ENCODE data around the gene CCDC60.

Gene CCDC60

GRCh38 chr12:119556854-119557253 is 222.3 kb downstream of the CCDC60 start:
- DNase-seq = no peak

GRCh38 chr12:119565404-119565803 is 230.9 kb downstream of the CCDC60 start:
- no peak for DNase-seq

DNA sequence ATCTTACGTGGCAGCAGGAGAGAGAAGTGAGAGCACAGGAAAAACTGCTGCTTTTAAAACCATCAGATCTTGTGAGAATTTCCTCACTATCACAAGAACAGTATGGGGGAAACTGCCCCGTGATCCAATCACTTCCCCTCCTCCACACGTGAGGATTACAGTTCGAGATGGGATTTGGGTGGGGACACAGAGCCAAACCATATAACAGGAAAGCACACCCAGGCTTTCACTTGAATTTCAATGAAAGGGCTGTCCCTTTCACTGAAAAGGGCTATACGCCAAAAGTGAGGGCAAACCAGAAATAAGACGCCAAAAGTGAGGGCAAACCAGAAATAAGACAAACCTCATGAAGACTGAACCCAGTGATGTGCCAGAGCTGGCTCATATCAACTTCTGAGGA is 236.2 kb downstream of the CCDC60 start:
- no peak for DNase-seq

DNA sequence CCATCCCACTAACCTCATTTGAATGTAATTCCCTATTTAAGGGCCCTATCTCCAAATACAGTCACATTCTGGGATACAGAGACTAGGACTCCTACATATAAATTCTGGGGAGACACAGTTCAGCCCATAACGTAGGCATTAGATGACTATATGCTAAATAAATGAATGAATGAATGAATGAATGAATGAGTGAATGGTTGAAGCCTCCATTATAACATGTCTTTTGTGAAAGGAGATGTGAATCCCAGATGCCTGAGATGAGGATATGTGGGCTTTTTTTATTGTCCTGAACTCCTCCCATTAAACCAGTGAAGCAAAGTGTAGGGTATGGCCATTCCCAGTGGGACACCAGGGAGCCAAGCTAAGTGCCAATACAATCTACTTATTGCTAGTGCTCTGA is 238.6 kb downstream of the CCDC60 start:
- DNase-seq = no peak

DNA sequence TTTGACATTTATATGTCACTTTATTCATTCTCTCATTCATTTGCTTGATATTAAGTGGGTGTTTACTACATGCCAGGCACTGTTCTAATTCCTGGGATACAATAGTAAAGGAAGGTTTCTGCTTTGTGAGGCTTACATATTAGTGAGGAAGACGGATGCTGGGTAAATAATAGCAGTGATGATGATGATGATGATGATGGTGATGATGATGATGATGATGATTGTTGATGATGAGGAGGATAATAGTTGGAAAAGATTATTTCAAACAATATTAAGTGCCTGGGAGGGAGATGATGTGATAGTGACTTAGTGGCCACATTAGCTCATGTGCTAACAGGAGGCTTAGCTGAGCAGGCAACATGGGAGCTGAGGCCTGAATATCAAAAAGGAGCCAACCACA is 239.7 kb downstream of the CCDC60 start:
- no peak for DNase-seq

GRCh38 chr12:119576118-119576810 is 241.7 kb downstream of the CCDC60 start:
- no peak for DNase-seq

DNA sequence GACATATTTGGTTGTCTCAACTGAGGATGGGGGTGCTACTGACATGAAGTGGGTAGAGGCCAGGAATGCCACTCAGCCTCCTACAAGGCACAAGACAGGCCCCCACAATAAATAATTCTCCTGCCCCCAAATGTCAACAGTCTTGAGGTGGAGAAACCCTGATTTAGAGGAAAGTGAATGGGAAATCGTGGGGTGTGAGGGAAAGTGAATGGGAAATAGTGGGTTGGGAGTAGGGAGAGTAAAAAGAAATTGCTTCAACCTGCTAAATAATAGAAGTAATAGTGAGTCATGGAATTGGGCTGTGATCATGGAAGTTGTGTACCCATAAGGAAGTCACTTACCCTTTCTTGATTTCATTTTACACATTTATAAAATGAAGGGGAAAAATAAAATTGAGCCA is 242.4 kb downstream of the CCDC60 start:
- no peak for DNase-seq

- DNase-seq = no peak
These were observed 243.6 kb downstream of the CCDC60 start for GRCh38 chr12:119578112-119578511.

GRCh38 chr12:119589097-119589496 is 254.6 kb downstream of the CCDC60 start:
- DNase-seq = no peak

DNA sequence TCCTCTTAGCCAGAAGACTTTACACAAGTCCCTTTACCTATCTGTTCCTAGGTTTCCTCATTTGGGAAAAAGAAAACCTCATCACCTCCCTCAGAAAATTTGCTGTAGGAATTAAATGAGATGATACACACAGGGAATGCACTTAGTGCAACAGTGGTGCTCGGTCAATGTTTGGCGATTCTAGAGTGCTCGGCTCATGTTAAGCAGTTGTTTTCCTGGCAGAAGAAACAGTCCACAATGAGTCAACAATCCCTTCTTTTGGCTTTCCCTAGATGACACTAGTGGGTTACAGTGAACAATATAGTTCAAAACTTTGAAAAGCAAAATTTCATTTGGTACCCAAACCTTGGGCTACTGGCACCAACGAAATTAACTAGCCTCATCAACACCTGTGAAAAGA is 255.1 kb downstream of the CCDC60 start:
- no peak for DNase-seq

Measured in right forelimb (tissue), 1 donor.